CD4-positive, alpha-beta T cell treated with Interleukin-6 at 100 ng/mL for 8 hours (primary cell): ENCODE measurements around the gene ARHGAP26.
"Not testable (repeated sequence)": the region's sequence is repeated elsewhere in the genome, so short reads cannot be mapped to it uniquely, and the experiment has no call there.

Source experiments
- DNase-seq: peaks from one replicate; pipeline ENCODE4 v3.0.0-alpha.2; 2020; ENCODE audit warnings: mixed read lengths, low spot score

Gene ARHGAP26

GRCh38 chr5:142934051-142934762 is 164.0 kb downstream of the ARHGAP26 start:
- no peak for DNase-seq

DNA sequence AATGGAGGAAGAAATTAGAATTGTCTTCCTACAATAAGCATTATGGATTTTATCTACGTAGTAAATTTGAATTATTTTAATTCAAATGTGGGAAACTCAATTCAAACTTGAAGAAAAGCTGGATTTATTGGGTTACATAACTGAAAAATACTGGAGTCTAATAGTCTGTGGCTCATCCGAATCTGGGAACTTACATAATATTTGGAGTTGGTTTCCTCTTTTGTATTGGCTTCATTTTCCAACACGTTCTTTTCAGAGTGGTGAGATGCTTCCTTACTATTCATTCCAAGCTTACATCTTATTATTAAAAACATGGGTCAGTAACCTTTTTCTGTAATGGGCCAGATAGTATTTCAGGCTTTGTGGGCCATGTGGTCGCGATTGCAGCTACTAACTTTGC is 164.8 kb downstream of the ARHGAP26 start:
- DNase-seq: no peak

GRCh38 chr5:142937374-142937773 is 167.2 kb downstream of the ARHGAP26 start:
- DNase-seq: no peak

- DNase-seq: no peak
Observed at GRCh38 chr5:142938266-142938880, 168.2 kb downstream of the ARHGAP26 start.

DNA sequence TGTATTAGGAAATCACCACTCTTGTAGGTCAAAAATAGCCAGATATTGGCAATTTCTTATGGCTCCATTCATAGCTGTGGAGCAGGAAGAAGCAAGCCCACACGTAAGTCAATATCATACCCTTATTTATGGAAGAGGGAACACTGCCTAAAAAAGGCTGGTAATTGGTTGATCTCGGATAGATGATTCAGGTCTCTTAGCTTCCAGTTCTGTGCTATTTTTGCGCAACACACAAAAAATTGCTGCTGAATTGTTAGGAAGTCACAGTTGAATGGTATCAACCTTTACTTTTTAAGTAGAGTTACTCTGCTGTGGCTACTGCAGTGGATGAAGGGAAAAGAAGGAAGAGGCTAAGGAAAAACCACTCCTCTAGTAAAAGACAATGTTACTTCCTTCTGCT is 168.8 kb downstream of the ARHGAP26 start:
- DNase-seq: no peak

- no peak for DNase-seq
Observed at GRCh38 chr5:142939884-142940283, 169.7 kb downstream of the ARHGAP26 start.

DNA sequence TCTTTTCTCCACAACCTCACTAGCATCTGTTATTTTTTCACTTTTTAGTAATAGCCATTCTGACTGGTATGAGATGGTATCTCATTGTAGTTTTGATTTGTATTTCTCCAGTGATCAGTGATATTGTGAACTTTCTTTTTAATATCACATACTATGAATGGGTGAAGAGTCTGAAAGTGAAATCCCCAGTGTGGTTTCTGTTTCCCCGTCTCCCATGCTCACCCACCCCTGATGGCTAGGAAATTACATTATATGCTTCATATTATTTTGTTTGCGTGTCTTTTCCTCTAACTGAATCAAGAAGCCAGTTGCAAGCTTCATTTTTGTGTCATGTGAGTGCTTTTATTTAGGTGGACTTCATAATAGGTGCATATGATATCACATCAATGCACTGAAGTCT is 171.1 kb downstream of the ARHGAP26 start:
- DNase-seq: no peak

GRCh38 chr5:142942901-142943300 is 172.7 kb downstream of the ARHGAP26 start:
- DNase-seq: no peak

DNA sequence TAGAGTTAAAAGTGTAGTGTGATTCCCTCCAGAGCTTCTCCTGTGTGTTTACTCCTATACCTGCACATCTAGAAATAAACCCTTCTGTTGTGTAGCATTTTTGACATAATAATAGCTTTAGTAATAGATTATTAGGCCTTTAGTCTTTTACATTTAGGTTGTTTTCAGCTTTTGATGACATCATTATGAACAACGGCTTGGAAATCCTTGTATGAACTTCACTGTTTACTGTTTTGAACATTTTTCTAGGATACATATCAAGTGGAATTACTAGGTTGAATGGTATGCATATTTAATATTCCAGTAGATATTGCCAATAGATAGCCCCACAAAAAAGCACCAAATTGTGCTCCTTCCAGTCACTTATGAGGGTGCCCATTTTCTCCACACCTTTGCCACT is 174.0 kb downstream of the ARHGAP26 start:
- no peak for DNase-seq

- no peak for DNase-seq
Observed at GRCh38 chr5:142945321-142945720, 175.1 kb downstream of the ARHGAP26 start.

DNA sequence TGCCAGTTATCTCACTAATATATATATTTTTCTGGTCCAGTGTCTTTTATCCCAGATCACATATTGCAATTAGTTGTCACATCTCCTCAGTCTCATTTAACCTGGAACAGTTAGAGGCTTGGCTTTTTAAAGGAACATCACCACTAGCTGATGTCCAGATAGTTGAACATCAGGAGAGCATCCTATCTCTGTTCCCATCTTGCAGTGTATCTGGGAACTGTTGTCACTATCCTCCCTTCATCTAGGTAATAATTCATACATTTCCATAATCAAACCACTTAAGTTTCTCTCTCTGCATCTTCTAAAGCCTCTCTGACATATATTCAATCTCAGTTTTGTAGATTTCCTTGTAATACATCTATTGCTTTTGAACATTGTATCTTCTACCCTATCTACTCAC is 175.7 kb downstream of the ARHGAP26 start:
- no peak for DNase-seq

- DNase-seq: no peak
Observed at GRCh38 chr5:142946547-142947426, 176.6 kb downstream of the ARHGAP26 start.

DNA sequence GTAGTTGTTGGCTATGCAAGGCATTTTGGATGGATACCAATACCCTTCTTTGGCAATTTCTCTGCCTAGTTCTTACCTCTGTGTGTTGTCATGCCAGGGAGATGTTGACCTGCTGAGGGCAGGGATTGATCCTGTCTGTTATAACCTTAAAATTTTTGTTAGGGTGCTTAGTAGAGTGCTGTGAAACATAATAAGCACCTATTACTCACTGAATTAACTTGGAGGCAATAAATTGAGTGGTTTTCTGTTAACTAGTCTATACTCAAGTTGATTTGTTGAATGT is 177.2 kb downstream of the ARHGAP26 start:
- DNase-seq: no peak

DNA sequence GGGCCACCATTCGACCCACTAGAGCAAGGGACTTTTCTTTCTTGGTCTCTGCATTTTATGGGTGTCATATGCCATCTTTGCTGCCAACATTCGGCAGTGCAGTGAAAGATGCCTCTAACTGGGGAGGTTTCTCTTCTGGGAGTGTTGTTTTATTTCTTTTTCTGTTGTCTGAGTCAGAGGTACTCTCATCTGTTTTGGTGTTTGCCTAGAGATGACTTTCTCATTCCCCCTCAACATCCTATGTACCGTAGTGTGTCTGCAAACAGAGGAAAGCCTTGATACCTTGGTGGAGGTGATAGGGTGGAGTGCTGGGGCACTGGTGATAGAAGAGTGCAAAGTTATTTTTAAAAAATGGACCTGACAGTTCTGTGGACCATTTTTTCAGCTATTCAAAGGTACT is 182.1 kb downstream of the ARHGAP26 start:
- DNase-seq: no peak

GRCh38 chr5:142952871-142953270 is 182.7 kb downstream of the ARHGAP26 start:
- not testable (repeated sequence) for DNase-seq

DNA sequence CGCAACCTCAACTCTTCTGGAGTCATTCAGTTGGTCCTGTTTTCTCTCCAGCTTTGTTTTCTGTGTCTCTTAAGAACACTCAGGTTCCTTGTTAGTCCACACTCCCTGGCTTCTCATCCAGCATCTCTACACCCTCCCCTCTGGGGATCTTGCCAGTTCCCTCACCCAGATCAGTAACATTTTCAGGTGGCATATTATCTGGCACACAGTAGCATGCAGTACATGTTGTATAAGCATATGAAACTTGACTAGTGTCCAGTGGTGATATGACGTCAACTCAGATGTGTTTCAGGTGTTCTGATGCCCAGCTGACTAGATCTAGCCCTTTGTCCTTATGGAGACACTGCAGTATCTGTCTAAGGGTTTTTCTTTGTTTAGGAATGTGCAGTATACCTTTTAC is 184.3 kb downstream of the ARHGAP26 start:
- no peak for DNase-seq

- DNase-seq: no peak
Observed at GRCh38 chr5:142955628-142956027, 185.5 kb downstream of the ARHGAP26 start.

DNA sequence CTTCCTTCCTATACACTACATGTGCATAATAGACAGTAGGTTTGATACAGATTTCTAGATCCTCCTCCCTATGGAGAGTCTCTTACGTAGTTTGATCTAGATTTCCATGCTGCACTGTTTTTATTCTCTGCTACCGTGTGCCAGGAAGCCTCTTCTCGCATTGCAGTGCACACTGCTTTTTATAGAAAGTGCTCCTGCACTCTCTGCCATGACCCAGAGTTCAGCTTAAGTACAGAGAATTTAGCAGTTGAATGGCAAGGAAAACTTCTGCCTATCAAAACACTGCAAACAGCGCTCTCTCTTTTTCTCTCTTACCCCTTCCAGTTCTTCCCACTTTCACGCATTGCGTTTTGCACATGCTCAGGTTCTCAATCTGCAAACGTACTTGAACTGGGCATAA is 187.4 kb downstream of the ARHGAP26 start:
- no peak for DNase-seq

DNA sequence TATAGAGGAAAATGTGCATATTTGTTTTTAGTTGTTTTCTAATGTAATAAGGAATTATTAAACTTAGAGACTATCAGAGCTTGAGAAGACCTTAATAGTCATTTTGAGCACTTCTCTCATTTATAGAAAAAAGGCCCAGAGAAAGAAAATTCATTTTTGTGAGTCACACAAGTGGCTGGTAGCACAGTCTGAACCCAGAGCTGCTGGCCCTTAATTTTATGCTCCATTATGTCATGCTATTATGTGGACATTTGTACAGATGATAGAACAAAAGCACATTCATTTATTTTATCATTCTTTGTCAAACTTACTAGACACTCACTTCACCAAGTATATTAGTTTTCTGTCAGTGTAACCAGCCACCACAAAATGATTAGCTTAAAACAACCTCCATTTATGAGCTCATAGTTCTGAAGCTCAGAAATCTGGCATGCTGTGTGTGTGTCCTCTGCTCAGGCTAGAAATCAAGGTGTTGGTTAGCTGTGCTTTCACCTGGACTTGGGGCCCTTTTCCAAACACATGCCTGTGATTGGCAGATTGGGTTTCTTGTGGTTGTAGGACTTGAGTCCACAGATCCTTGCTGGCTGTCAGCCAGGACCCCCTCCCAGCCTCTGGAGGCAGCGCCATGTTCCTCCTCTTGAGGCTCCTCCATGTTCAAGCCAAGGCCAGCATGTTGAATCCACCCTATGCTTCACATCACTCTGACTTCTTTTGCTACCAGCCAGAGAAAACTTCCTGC is 188.9 kb downstream of the ARHGAP26 start:
- DNase-seq: no peak

GRCh38 chr5:142959683-142960657 is 189.8 kb downstream of the ARHGAP26 start:
- DNase-seq: no peak

- DNase-seq: no peak
Observed at GRCh38 chr5:142961440-142962173, 191.4 kb downstream of the ARHGAP26 start.
